Stimulated activated CD4-positive, alpha-beta T cell treated with anti-CD3 and anti-CD28 coated beads, Interleukin-2, amount 100 ng/mL, for 48 hours (primary cell): ENCODE measurements around the gene PQBP1.
"Not testable (repeated sequence)": the region's sequence is repeated elsewhere in the genome, so short reads cannot be mapped to it uniquely, and the experiment has no call there.

Experiments used
- DNase-seq, 2 donors: peaks; one replicate each; pipeline ENCODE4 v3.0.0-alpha.2; 2020

Gene PQBP1

GRCh38 chrX:48897625-48898306 is at the start of gene PQBP1, which contains the start of gene TIMM17B:
Gene PQBP1, plus strand, starts transcription at chrX:48897930. Its CDS starts 580 bp downstream, at chrX:48898510.
Gene TIMM17B, minus strand, starts transcription at chrX:48897768. Its CDS starts 19 bp downstream, at chrX:48897749.
- peak; percentile 75 to 76 for DNase-seq

- no peak for DNase-seq
These were observed 48.9 kb upstream of the PQBP1 start for GRCh38 chrX:48848847-48849246.

GRCh38 chrX:48852857-48853256 is 44.9 kb upstream of the PQBP1 start:
- no peak for DNase-seq

GRCh38 chrX:48853494-48853893 is 44.2 kb upstream of the PQBP1 start:
- not testable (repeated sequence) for DNase-seq

GRCh38 chrX:48854121-48854804 is 43.5 kb upstream of the PQBP1 start:
- not testable (repeated sequence) for DNase-seq

- no peak for DNase-seq
These were observed 42.8 kb upstream of the PQBP1 start for GRCh38 chrX:48854898-48855297.

GRCh38 chrX:48864210-48864609 is 33.5 kb upstream of the PQBP1 start:
- DNase-seq, result no peak

GRCh38 chrX:48872017-48872416 is 25.7 kb upstream of the PQBP1 start:
- not testable (repeated sequence) for DNase-seq

GRCh38 chrX:48876944-48877343 is 20.8 kb upstream of the PQBP1 start:
- not testable (repeated sequence) for DNase-seq

GRCh38 chrX:48883729-48884128 is 14.0 kb upstream of the PQBP1 start:
- DNase-seq, result no peak

GRCh38 chrX:48886586-48886985 is 11.1 kb upstream of the PQBP1 start:
- not testable (repeated sequence) for DNase-seq

- no peak for DNase-seq
These were observed 7.3 kb upstream of the PQBP1 start for GRCh38 chrX:48890296-48890925.

- DNase-seq, result no peak
These were observed 6.8 kb upstream of the PQBP1 start for GRCh38 chrX:48890934-48891401.

- DNase-seq, result peak in 1 of 2 donors; percentile 57
These were observed 6.1 kb upstream of the PQBP1 start for GRCh38 chrX:48891402-48892288.

GRCh38 chrX:48892896-48893295 is 4.8 kb upstream of the PQBP1 start:
- DNase-seq, result no peak

- no peak for DNase-seq
These were observed 4.0 kb upstream of the PQBP1 start for GRCh38 chrX:48893556-48894348.

- DNase-seq, result no peak
These were observed 2.8 kb upstream of the PQBP1 start for GRCh38 chrX:48894891-48895290.

GRCh38 chrX:48896611-48897011 is 1.1 kb upstream of the PQBP1 start:
- no peak for DNase-seq

- no peak for DNase-seq
These were observed 539 bp upstream of the PQBP1 start for GRCh38 chrX:48897157-48897624.

GRCh38 chrX:48899078-48899410 is 1.3 kb downstream of the PQBP1 start:
- no peak for DNase-seq

GRCh38 chrX:48901069-48901468 is 3.3 kb downstream of the PQBP1 start:
- no peak for DNase-seq

- no peak for DNase-seq
These were observed 4.4 kb downstream of the PQBP1 start for GRCh38 chrX:48902135-48902534.
